HepG2 (cell line): Measurements from ENCODE around the gene SUN5. TPM values are rescaled to one million over a fixed set of nuclear protein-coding genes. Genes with fewer than 3 reads are reported as not detected.

Source experiments
- ATAC-seq: fragments of 200-7000 bp; cut with Tn5 transposase; 3 replicates; pipeline ENCODE4 v1.9.1; 2020; ENCODE audit warnings: mild to moderate bottlenecking, moderate library complexity
- BruUV-seq: library from RNA; stranded (reverse); fragments of 400-500 nt; replicated peaks from 2 replicates; lab custom pipeline; 2021; lab: Mats Ljungman, UMichigan
- CTCF ChIA-PET: fragments of 300-600 bp; formaldehyde crosslinking; extraction: SDS; loops from one replicate; lab custom pipeline; 2021; ENCODE audit warnings: low total read pairs, inconsistent platforms, low intra/inter-chr PET ratio; lab: Yijun Ruan, JAX
- POLR2A ChIA-PET: fragments of 350-600 bp; sonication (Branson Sonifier 250); formaldehyde crosslinking; loops from one replicate; lab custom pipeline; 2020; ENCODE audit warnings: antibody characterized with exemption, inconsistent platforms; lab: Yijun Ruan, JAX
- DNase-seq: peaks from one replicate; pipeline ENCODE4 v3.0.0-alpha.2; 2015; ENCODE audit warnings: low spot score
- FAIRE-seq: peaks from 3 replicates; lab custom pipeline; 2011; peaks lifted over from hg19 to GRCh38; lab: Jason Lieb, UNC
- H2AFZ ChIP-seq: one replicate; pipeline ENCODE4 v1.6.1; 2011; ENCODE audit warnings: low read length, inconsistent platforms
- H3K27ac ChIP-seq: fragments of 300-600 bp; 3 replicates; pipeline ENCODE4 v1.8.0; 2011; ENCODE audit warnings: mixed run types, mild to moderate bottlenecking, mixed read lengths, low read length, inconsistent platforms; ENCODE audit not compliant: insufficient read depth; ENCODE audit errors: extremely low read length
- H3K27me3 ChIP-seq, 2 experiments: fragments of 200-600 bp in 1 of 2; 2 replicates in 1 of 2; 3 replicates in 1 of 2; pipeline versions ENCODE4 v1.6.0 to v1.8.0; 2011; ENCODE audit warnings: low read length in 2 of 2, mild to moderate bottlenecking in 2 of 2, moderate library complexity in 2 of 2, inconsistent platforms in 1 of 2; ENCODE audit not compliant: insufficient read depth in 2 of 2, control insufficient read depth in 1 of 2
- H3K36me3 ChIP-seq, 2 experiments: fragments of 200-600 bp in 1 of 2; replicated peaks in 1 of 2; 2 replicates in 1 of 2; 3 replicates in 1 of 2; pipeline versions ENCODE4 v1.5.1 to v1.8.0; 2011; ENCODE audit warnings: low read length in 2 of 2, inconsistent platforms in 1 of 2; ENCODE audit not compliant: insufficient read depth in 2 of 2, control insufficient read depth in 1 of 2
- H3K4me1 ChIP-seq: 2 replicates; pipeline ENCODE4 v1.5.1; 2012; ENCODE audit warnings: low read length, inconsistent platforms; ENCODE audit not compliant: insufficient read depth
- H3K4me2 ChIP-seq: 2 replicates; pipeline ENCODE4 v1.6.0; 2011; ENCODE audit warnings: low read depth, low read length, inconsistent platforms
- H3K4me3 ChIP-seq, 3 experiments: fragments of 200-600 bp in 1 of 3; sonication (generic), shearing (Covaris generic) in 1 of 3; replicated peaks in 1 of 3; 2 replicates each; pipeline ENCODE4 v1.5.1; 2011 to 2016; ENCODE audit warnings: low read length in 3 of 3, inconsistent platforms in 2 of 3, low read depth in 2 of 3, mild to moderate bottlenecking in 2 of 3, control low read depth in 1 of 3, mixed read lengths in 1 of 3; ENCODE audit not compliant: insufficient read depth in 1 of 3
- H3K79me2 ChIP-seq: one replicate; pipeline ENCODE4 v1.6.1; 2011; ENCODE audit warnings: low read length, inconsistent platforms; ENCODE audit not compliant: insufficient read depth
- H3K9ac ChIP-seq: 2 replicates; pipeline ENCODE4 v1.6.0; 2011; ENCODE audit warnings: mild to moderate bottlenecking, low read depth, low read length, inconsistent platforms; ENCODE audit not compliant: insufficient read depth
- H3K9me3 ChIP-seq: 2 replicates; pipeline ENCODE4 v1.5.1; 2012; ENCODE audit warnings: mild to moderate bottlenecking, low read length
- H4K20me1 ChIP-seq: 2 replicates; pipeline ENCODE4 v1.6.0; 2011; ENCODE audit warnings: inconsistent platforms, mild to moderate bottlenecking, low read length, moderate library complexity; ENCODE audit not compliant: insufficient read depth
- AGO2 ChIP-seq: fragments of 200-400 bp; formaldehyde crosslinking; optimal IDR thresholded peaks from 2 replicates; pipeline ENCODE3; 2017; ENCODE audit warnings: mild to moderate bottlenecking, low read depth, low read length, moderate library complexity
- CBX5 ChIP-seq: sonication (generic); formaldehyde crosslinking; IDR thresholded peaks from 2 replicates; pipeline ENCODE4 v1.4.0; 2020; ENCODE audit warnings: missing genetic modification reagents, borderline replicate concordance
- DNMT1 ChIP-seq: sonication (generic); formaldehyde crosslinking; IDR thresholded peaks from 2 replicates; pipeline ENCODE4 v1.5.1; 2020; ENCODE audit warnings: mild to moderate bottlenecking, missing genetic modification reagents
- DNMT3B ChIP-seq: conservative IDR thresholded peaks from 2 replicates; pipeline ENCODE4 v1.6.1; 2016; ENCODE audit warnings: missing biosample characterization, control low read depth
- FOXO4 ChIP-seq: sonication (generic); formaldehyde crosslinking; conservative IDR thresholded peaks from 2 replicates; pipeline ENCODE4 v1.8.1; 2023; ENCODE audit warnings: missing genetic modification reagents
- HMGXB4 ChIP-seq, 2 experiments: sonication (generic) in 1 of 2; formaldehyde crosslinking in 1 of 2; IDR thresholded peaks; 2 replicates each; pipeline versions ENCODE4 v1.4.0 to v1.6.1; 2018 to 2020; ENCODE audit warnings: missing genetic modification reagents in 2 of 2, borderline replicate concordance in 1 of 2, low read depth in 1 of 2, mild to moderate bottlenecking in 1 of 2, missing biosample characterization in 1 of 2
- IKZF4 ChIP-seq: sonication (generic); formaldehyde crosslinking; IDR thresholded peaks from 2 replicates; pipeline ENCODE4 v1.5.1; 2020; ENCODE audit warnings: borderline replicate concordance, mild to moderate bottlenecking, low read depth, missing genetic modification reagents; ENCODE audit errors: not compliant biosample characterization
- JARID2 ChIP-seq: sonication (generic); formaldehyde crosslinking; IDR thresholded peaks from 2 replicates; pipeline ENCODE4 v1.8.1; 2023; ENCODE audit warnings: missing genetic modification reagents, inconsistent platforms; ENCODE audit not compliant: insufficient replicate concordance
- KDM2A ChIP-seq: sonication (generic); formaldehyde crosslinking; IDR thresholded peaks from 2 replicates; pipeline ENCODE4 v1.4.0; 2020; ENCODE audit warnings: low read depth, missing genetic modification reagents, borderline replicate concordance
- MLLT10 ChIP-seq: sonication (generic); formaldehyde crosslinking; IDR thresholded peaks from 2 replicates; pipeline ENCODE4 v1.4.0; 2020; ENCODE audit warnings: missing genetic modification reagents
- PHF5A ChIP-seq: IDR thresholded peaks from one replicate; pipeline ENCODE4 v1.6.1; 2018; ENCODE audit warnings: low read depth, missing genetic modification reagents; ENCODE audit not compliant: unreplicated experiment
- POLR2G ChIP-seq: fragments of 200-400 bp; formaldehyde crosslinking; IDR thresholded peaks from 2 replicates; pipeline ENCODE4 v1.6.1; 2018; ENCODE audit warnings: mild to moderate bottlenecking, low read depth, low read length, moderate library complexity
- RBM22 ChIP-seq: fragments of 200-400 bp; formaldehyde crosslinking; optimal IDR thresholded peaks from 2 replicates; pipeline ENCODE3; 2017; ENCODE audit warnings: mild to moderate bottlenecking, low read length, moderate library complexity
- REL ChIP-seq: sonication (generic); formaldehyde crosslinking; conservative IDR thresholded peaks from 2 replicates; pipeline ENCODE4 v1.8.0; 2022; ENCODE audit warnings: mild to moderate bottlenecking, missing genetic modification reagents, moderate library complexity
- SAFB2 ChIP-seq: sonication (generic); formaldehyde crosslinking; IDR thresholded peaks from 2 replicates; pipeline ENCODE4 v1.5.1; 2020; ENCODE audit warnings: missing genetic modification reagents, low read depth, mild to moderate bottlenecking, borderline replicate concordance
- SMAD1 ChIP-seq: sonication (generic); formaldehyde crosslinking; IDR thresholded peaks from 2 replicates; pipeline ENCODE4 v1.4.0; 2020; ENCODE audit warnings: missing genetic modification reagents, low read depth, mild to moderate bottlenecking, borderline replicate concordance
- SNRNP70 ChIP-seq: fragments of 200-400 bp; formaldehyde crosslinking; IDR thresholded peaks from 2 replicates; pipeline ENCODE4 v1.6.1; 2017; ENCODE audit warnings: mild to moderate bottlenecking, low read depth, low read length, moderate library complexity
- SRSF1 ChIP-seq: fragments of 200-400 bp; formaldehyde crosslinking; optimal IDR thresholded peaks from 2 replicates; pipeline ENCODE3; 2017; ENCODE audit warnings: mild to moderate bottlenecking, low read depth, low read length, moderate library complexity
- ZFP90 ChIP-seq: sonication (generic); formaldehyde crosslinking; IDR thresholded peaks from 2 replicates; pipeline ENCODE4 v1.8.0; 2022; ENCODE audit warnings: missing genetic modification reagents, mild to moderate bottlenecking, inconsistent platforms, borderline replicate concordance
- ZNF468 ChIP-seq: sonication (generic); formaldehyde crosslinking; IDR thresholded peaks from 2 replicates; pipeline ENCODE4 v1.8.0; 2022; ENCODE audit warnings: mild to moderate bottlenecking, moderate library complexity, missing genetic modification reagents
- ZNF788 ChIP-seq: sonication (generic); formaldehyde crosslinking; IDR thresholded peaks from 2 replicates; pipeline ENCODE4 v1.5.0; 2020; ENCODE audit warnings: mild to moderate bottlenecking, missing genetic modification reagents, borderline replicate concordance
- ZNF83 ChIP-seq: sonication (generic); formaldehyde crosslinking; IDR thresholded peaks from 2 replicates; pipeline ENCODE4 v1.4.0; 2020; ENCODE audit warnings: missing genetic modification reagents, mild to moderate bottlenecking, borderline replicate concordance
- WGBS: methylation state at CpG from one replicate; pipeline ENCODE4 v1.1.6; 2017; ENCODE audit warnings: low lambda C conversion rate; 5-methylcytosine and 5-hydroxymethylcytosine counted together
- in situ Hi-C: cut with HindIII; loops from 2 replicates; pipeline ENCODE4 v1.10.0; 2017; ENCODE audit warnings: low pct_unique_long_range_greater_than_20kb; ENCODE audit not compliant: extremely low pct_ligation_motif_present
- intact Hi-C: fragments of 100-400 bp; cut with micrococcal nuclease; formaldehyde crosslinking; loops from one replicate; pipeline ENCODE4 v1.10.0; 2022; ENCODE audit not compliant: unreplicated experiment
- polyA plus RNA-seq, 8 experiments: library from polyadenylated mRNA; depleted of rRNA in 3 of 8; stranded (reverse) in 7 of 8; unstranded in 1 of 8; fragments of >200 nt; fragmentation: Illumina TruSeq in 4 of 8; extraction: Trizol in 4 of 8; gene quantifications; 2 replicates each; pipeline versions ENCODE4 v1.2.1 to v1.2.3, GENCODE V29; 2011 to 2016; ENCODE audit warnings: low read depth in 4 of 8, missing spikeins in 1 of 8, mixed read lengths in 1 of 8; ENCODE audit not compliant: insufficient read depth in 1 of 8
- total RNA-seq, 5 experiments: library from RNA; depleted of rRNA; stranded (reverse); fragments of >200 nt; fragmentation: Illumina TruSeq; extraction: Trizol; gene quantifications; 2 replicates each; pipeline ENCODE4 v1.2.3, GENCODE V29; 2016; ENCODE audit warnings: low read depth in 1 of 5

SUN5 gene
- total and polyA plus RNA-seq, 2 of the 13 experiments (the other 11 are each of a cell fraction or from before 2014, with no cell fraction given): not detected

DNA sequence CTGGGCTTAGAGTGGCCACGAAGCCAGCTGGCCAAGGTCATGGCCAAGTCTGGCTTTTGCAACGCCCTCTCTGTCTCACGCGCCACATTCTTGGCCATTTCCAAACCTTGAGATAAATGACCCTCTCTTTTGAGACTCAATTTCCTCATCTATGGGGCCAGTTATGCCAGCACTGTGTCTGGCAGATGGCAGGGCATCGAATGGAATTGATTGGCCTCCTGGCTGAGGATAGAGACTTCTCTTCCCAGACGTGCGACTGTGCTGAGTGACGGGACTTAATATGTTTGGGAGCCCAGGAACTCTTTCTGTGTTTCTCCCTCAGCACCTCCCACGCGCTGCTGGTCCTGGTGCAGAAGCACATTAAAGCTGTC is 10.9 kb upstream of the SUN5 start:
- FAIRE-seq (no peak), DNase-seq (no peak), ATAC-seq (no peak)
- peaks cover 64 to 95% of the 10 kb centered on the region in 2 experiments for H3K36me3 ChIP-seq
- H3K79me2 ChIP-seq: peaks cover 10% of the 10 kb centered on the region
- intact Hi-C loops (no loop called here), in situ Hi-C loops (no loop called here)
- H3K27ac ChIP-seq: no peak overlapping the region
- H3K27me3 ChIP-seq: no peaks in the 10 kb centered on the region
- H3K9me3 ChIP-seq: no peaks in the 10 kb centered on the region
- CTCF ChIA-PET: no interaction called here
- POLR2A ChIA-PET: interaction anchor here (2.8 kb wide), 1 partner anchor 8 kb away, joined by 9 read pairs; no protein-coding TSS in a partner anchor
- TF ChIP-seq JARID2 (no peak), ZNF83 (CRISPR knock-in tag) (no peak), ZNF788 (0 out of 2 replicates have a peak, but pooled peaks have one; percentile 1), MLLT10 (no peak), AGO2 (peak; percentile 41), SRSF1 (no peak), SMAD1 (CRISPR knock-in tag) (0 out of 2 replicates have a peak, but pooled peaks have one; percentile 28), RBM22 (peak; percentile 84), DNMT3B (CRISPR knock-in tag) (no peak), CBX5 (no peak), POLR2G (peak; percentile 18), REL (CRISPR knock-in tag) (0 out of 2 replicates have a peak, but pooled peaks have one; percentile 28), ZFP90 (CRISPR knock-in tag) (no peak), PHF5A (CRISPR knock-in tag) (no peak), SNRNP70 (no peak), SAFB2 (CRISPR knock-in tag) (peak; percentile 77; the same call in 1 of the 2 replicates), DNMT1 (CRISPR knock-in tag) (no peak), IKZF4 (no peak), FOXO4 (CRISPR knock-in tag) (no peak), KDM2A (0 out of 2 replicates have a peak, but pooled peaks have one; percentile 3), ZNF468 (CRISPR knock-in tag) (0 out of 2 replicates have a peak, but pooled peaks have one; percentile 71), HMGXB4 (CRISPR knock-in tag; IDR thresholded peaks at IDR 0.05; ENCODE audit: borderline replicate concordance in 1 of 2, low read depth in 1 of 2) (no peak)
- H4K20me1 ChIP-seq: peaks cover 12% of the 10 kb centered on the region; the same call in 1 of the 2 replicates
- no TSS peak for BruUV-seq
- no peak overlapping the region for H3K4me2 ChIP-seq
- 97% methylated on average over 10 of the region's 10 CpGs for WGBS
- peaks cover 32% of the 10 kb centered on the region for H3K4me1 ChIP-seq
- H3K4me3 ChIP-seq: no peak overlapping the region
- H3K9ac ChIP-seq: no peak overlapping the region
- H2AFZ ChIP-seq: no peak overlapping the region
